RWPE2 (cell line): ENCODE data around the gene LTBP2.

Experiments
- ATAC-seq: fragments of 200-7000 bp; cut with Tn5 transposase; 3 replicates; pipeline ENCODE4 v1.9.1; 2021; ENCODE audit warnings: low read depth
- DNase-seq: peaks from one replicate; pipeline ENCODE4 v3.0.0-alpha.2; 2020; ENCODE audit warnings: low spot score
- H3K27ac ChIP-seq: fragments of 450-650 bp; 2 replicates; pipeline ENCODE4 v1.5.1; 2017; ENCODE audit warnings: mild to moderate bottlenecking; ENCODE audit not compliant: poor library complexity, severe bottlenecking
- H3K27me3 ChIP-seq: fragments of 250-450 bp; sonication (Bioruptor Pico); 2 replicates; pipeline ENCODE4 v1.5.1; 2021; ENCODE audit warnings: mild to moderate bottlenecking, moderate library complexity; ENCODE audit not compliant: insufficient read depth, poor library complexity, severe bottlenecking
- H3K36me3 ChIP-seq: fragments of 250-450 bp; sonication (Bioruptor Pico); 2 replicates; pipeline ENCODE4 v1.5.1; 2020; ENCODE audit warnings: low read depth, mild to moderate bottlenecking, moderate library complexity
- H3K4me1 ChIP-seq: fragments of 250-450 bp; sonication (Bioruptor Pico); 2 replicates; pipeline ENCODE4 v1.5.1; 2021; ENCODE audit warnings: mild to moderate bottlenecking, moderate library complexity; ENCODE audit not compliant: insufficient read depth, poor library complexity, severe bottlenecking
- H3K4me3 ChIP-seq: fragments of 250-450 bp; sonication (Bioruptor Pico); 2 replicates; pipeline ENCODE4 v1.5.1; 2021; ENCODE audit warnings: mild to moderate bottlenecking, moderate library complexity; ENCODE audit not compliant: severe bottlenecking
- H3K9me3 ChIP-seq: fragments of 250-450 bp; sonication (Bioruptor Pico); 2 replicates; pipeline ENCODE4 v1.5.1; 2021; ENCODE audit warnings: mild to moderate bottlenecking, moderate library complexity; ENCODE audit not compliant: severe bottlenecking
- CTCF ChIP-seq: fragments of 450-650 bp; IDR thresholded peaks from one replicate; pipeline ENCODE4 v1.5.1; 2017; ENCODE audit warnings: mild to moderate bottlenecking, moderate library complexity; ENCODE audit not compliant: poor library complexity, severe bottlenecking

LTBP2 gene

GRCh38 chr14:74595006-74595735 lies 16.9 kb downstream of the LTBP2 start:
- H3K27me3 ChIP-seq, result no peaks in the 10 kb centered on the region
- no peaks in the 10 kb centered on the region for H3K9me3 ChIP-seq
- DNase-seq (no peak), ATAC-seq (no peak)
- H3K27ac ChIP-seq, result peak overlapping the region; percentile 100
- TF ChIP-seq CTCF, result no peak
- no peak overlapping the region for H3K4me3 ChIP-seq
- H3K36me3 ChIP-seq, result peaks cover 87% of the 10 kb centered on the region
- H3K4me1 ChIP-seq, result peaks cover 9% of the 10 kb centered on the region

DNA sequence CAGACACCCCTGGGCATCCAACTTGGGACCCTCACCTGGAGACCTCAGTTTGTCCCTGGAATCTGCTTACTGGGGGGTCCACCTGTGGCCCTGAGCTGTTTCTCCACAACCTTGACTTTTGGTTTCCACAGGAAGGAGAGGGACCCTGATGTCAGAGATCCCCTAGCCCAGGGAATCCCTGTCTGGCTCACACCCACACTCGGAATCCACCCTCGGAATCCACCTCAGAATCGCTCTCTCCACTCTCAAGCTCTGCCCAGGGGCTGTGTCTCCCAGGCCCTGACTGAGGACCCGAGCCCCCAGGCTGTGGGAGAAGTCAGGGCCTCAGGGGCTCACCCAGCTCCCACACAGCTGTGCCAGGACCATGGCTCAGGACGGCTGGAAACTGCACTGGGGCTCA lies 17.4 kb downstream of the LTBP2 start:
- H3K4me1 ChIP-seq, result peaks cover 9% of the 10 kb centered on the region
- H3K9me3 ChIP-seq, result no peaks in the 10 kb centered on the region
- TF ChIP-seq CTCF, result no peak
- ATAC-seq (no peak), DNase-seq (no peak)
- H3K36me3 ChIP-seq, result peaks cover 87% of the 10 kb centered on the region
- peak overlapping the region; percentile 100 for H3K27ac ChIP-seq
- H3K4me3 ChIP-seq, result no peak overlapping the region
- no peaks in the 10 kb centered on the region for H3K27me3 ChIP-seq

GRCh38 chr14:74594029-74594428 lies 18.0 kb downstream of the LTBP2 start:
- Histone ChIP-seq H3K27ac (peak overlapping the region; percentile 100), H3K36me3 (peaks cover 83% of the 10 kb centered on the region), H3K27me3 (no peaks in the 10 kb centered on the region), H3K9me3 (no peaks in the 10 kb centered on the region), H3K4me1 (peaks cover 9% of the 10 kb centered on the region), H3K4me3 (no peak overlapping the region)
- no peak for ATAC-seq
- no peak for DNase-seq
- no peak for TF ChIP-seq CTCF

DNA sequence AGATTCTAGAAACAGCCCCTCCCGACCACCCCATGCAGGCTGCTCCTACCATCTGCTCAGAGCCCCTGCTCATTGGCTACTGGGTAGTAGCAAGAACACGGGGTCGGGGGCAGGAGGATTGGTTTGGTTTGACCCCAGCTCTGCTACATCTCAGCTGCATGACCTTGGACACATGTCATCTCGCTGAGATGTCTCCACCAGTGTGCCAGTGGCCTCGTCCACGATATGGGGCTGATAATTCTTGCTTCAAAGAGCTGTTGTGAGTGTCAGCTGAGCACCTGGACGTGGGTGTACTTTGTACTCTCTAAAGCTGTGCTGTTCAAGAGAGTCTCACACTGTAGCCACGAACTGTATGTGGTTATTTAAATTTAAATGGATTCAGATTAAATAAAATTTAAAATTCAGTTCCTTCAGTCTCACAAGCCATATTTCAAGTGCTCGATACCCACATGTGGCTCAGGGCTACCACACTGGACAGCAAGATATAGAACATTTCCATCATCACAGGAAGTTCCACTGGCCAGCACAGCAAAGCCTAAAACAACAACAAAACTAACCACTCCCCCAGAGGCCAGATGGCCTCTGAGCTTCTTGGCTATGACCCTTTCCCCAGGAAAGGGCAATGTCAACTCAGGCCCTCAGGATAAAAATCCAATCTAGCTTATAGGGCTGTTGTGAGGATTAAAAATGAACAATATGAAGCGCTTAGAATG lies 18.6 kb downstream of the LTBP2 start:
- H3K27ac ChIP-seq, result peak overlapping the region; percentile 100
- peaks cover 9% of the 10 kb centered on the region for H3K4me1 ChIP-seq
- H3K4me3 ChIP-seq, result no peak overlapping the region
- ATAC-seq (no peak), DNase-seq (no peak)
- no peaks in the 10 kb centered on the region for H3K27me3 ChIP-seq
- H3K9me3 ChIP-seq, result no peaks in the 10 kb centered on the region
- H3K36me3 ChIP-seq, result peaks cover 83% of the 10 kb centered on the region
- no peak for TF ChIP-seq CTCF
